NT2/D1 (cell line): ENCODE data around the gene ACOT8.

Source experiments
- YY1 ChIP-seq: IDR thresholded peaks from 2 replicates; pipeline ENCODE4 v1.6.1; 2011; ENCODE audit not compliant: insufficient read length, insufficient read depth
- ZNF274 ChIP-seq: IDR thresholded peaks from 2 replicates; pipeline ENCODE4 v1.6.1; 2011; ENCODE audit warnings: mild to moderate bottlenecking, low read depth, low read length

DNA sequence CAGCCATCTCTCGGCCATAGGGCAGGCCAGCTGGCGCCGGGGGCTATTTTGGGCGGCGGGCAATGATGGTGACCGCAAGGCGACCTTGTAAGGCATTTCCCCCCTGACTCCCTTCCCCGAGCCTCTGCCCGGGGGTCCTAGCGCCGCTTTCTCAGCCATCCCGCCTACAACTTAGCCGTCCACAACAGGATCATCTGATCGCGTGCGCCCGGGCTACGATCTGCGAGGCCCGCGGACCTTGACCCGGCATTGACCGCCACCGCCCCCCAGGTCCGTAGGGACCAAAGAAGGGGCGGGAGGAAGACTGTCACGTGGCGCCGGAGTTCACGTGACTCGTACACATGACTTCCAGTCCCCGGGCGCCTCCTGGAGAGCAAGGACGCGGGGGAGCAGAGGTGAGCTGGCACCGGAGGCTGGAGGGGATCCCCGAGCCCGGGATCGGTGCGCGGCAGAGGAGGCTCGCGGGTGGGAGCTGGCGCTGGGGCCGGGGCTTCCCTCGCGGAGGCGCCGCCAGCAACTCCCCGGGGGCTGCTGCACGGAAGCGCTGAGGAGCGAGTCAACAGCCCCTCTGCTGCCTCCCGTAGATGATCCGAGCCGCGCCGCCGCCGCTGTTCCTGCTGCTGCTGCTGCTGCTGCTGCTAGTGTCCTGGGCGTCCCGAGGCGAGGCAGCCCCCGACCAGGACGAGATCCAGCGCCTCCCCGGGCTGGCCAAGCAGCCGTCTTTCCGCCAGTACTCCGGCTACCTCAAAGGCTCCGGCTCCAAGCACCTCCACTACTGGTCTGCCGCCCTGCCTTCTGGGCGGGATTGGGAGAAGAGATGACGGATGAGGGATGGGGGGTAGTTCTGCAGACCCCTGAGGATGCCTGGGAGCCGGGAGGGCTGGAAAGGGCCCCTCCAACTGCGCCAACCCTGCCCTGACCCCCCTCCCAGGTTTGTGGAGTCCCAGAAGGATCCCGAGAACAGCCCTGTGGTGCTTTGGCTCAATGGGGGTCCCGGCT is 34.1 kb upstream of the ACOT8 start, which contains the start of the genes CTSA and NEURL2:
- TF ChIP-seq ZNF274 (no peak), YY1 (peak; percentile 54)
